Fibroblast of lung (primary cell): ENCODE data around the gene CD46.

Source experiments
- EZH2 ChIP-seq: IDR thresholded peaks from 2 replicates; pipeline ENCODE4 v1.5.1; 2012; ENCODE audit warnings: low read length, control low read depth, mild to moderate bottlenecking; ENCODE audit errors: missing control alignments
- TF ChIP-seq, protein P1 (sequence below), 2 donors: IDR thresholded peaks in 1 of 2; conservative IDR thresholded peaks in 1 of 2; 1 replicate in 1 of 2; 2 replicates in 1 of 2; pipeline ENCODE4 v1.5.1; 2011 to 2012; ENCODE audit warnings: low read length in 2 of 2, control low read depth in 1 of 2, inconsistent platforms in 1 of 2, low read depth in 1 of 2, mild to moderate bottlenecking in 1 of 2

DNA sequence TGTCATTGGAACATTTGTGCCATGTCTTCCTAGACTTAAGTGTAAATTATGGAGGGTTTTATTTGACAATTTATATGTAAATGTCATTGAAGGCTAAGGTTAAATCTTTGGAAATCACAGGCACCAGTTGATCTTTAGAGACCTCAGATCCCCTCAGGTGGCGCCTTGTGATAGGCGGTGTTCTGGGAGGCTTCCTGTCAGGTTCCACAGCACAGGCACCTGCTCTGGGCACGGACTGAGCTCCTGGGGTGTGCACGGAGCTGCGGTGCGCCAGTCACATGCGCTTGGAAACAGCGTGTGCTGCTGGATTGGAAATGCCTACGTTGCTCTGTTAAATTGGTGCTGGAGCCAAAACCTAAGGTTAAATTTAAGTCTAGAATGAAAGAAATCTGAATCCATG lies 12.1 kb downstream of the CD46 start:
- TF ChIP-seq, protein P1, sequence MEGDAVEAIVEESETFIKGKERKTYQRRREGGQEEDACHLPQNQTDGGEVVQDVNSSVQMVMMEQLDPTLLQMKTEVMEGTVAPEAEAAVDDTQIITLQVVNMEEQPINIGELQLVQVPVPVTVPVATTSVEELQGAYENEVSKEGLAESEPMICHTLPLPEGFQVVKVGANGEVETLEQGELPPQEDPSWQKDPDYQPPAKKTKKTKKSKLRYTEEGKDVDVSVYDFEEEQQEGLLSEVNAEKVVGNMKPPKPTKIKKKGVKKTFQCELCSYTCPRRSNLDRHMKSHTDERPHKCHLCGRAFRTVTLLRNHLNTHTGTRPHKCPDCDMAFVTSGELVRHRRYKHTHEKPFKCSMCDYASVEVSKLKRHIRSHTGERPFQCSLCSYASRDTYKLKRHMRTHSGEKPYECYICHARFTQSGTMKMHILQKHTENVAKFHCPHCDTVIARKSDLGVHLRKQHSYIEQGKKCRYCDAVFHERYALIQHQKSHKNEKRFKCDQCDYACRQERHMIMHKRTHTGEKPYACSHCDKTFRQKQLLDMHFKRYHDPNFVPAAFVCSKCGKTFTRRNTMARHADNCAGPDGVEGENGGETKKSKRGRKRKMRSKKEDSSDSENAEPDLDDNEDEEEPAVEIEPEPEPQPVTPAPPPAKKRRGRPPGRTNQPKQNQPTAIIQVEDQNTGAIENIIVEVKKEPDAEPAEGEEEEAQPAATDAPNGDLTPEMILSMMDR (conservative IDR thresholded peaks at IDR 0.05 in 1 of 2, IDR thresholded peaks at IDR 0.05 in 1 of 2; ENCODE audit: low read depth in 1 of 2, low read length in 2 of 2): no peak
- TF ChIP-seq EZH2: no peak
